ENCODE measurements around the gene EFHC1. TPM values are rescaled to one million over a fixed set of nuclear protein-coding genes. Genes with fewer than 3 reads are reported as not detected.

Gene EFHC1
- polyA plus RNA-seq, 1 donor from 2014 or later = 173 TPM

DNA sequence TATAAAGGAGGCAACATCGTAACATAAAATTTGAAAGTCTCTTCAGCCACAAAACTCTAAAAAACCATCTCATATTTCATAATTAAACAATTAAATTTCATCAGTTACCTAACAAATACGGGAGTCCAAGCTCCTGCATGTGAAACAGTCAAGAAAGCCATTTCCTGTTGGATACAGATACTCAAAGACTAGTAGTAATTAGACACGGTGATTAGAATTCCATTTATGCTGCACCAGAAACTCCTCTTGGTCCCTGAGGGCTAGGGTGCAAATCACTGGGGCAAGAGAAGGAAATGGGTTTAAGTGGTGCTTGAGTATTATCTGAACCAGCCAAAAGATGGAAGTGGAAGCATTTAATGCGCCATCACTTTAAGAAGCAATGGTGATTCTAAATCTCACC, 129.3 kb downstream of the EFHC1 start:
- H3F3A ChIP-seq (ENCODE audit: insufficient read depth, low read length, poor library complexity, severe bottlenecking) = no peaks in the 10 kb centered on the region
- no peak for TF ChIP-seq RAD21 (conservative IDR thresholded peaks at IDR 0.05)
- TF ChIP-seq, protein P1, sequence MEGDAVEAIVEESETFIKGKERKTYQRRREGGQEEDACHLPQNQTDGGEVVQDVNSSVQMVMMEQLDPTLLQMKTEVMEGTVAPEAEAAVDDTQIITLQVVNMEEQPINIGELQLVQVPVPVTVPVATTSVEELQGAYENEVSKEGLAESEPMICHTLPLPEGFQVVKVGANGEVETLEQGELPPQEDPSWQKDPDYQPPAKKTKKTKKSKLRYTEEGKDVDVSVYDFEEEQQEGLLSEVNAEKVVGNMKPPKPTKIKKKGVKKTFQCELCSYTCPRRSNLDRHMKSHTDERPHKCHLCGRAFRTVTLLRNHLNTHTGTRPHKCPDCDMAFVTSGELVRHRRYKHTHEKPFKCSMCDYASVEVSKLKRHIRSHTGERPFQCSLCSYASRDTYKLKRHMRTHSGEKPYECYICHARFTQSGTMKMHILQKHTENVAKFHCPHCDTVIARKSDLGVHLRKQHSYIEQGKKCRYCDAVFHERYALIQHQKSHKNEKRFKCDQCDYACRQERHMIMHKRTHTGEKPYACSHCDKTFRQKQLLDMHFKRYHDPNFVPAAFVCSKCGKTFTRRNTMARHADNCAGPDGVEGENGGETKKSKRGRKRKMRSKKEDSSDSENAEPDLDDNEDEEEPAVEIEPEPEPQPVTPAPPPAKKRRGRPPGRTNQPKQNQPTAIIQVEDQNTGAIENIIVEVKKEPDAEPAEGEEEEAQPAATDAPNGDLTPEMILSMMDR (IDR thresholded peaks at IDR 0.05; ENCODE audit: poor library complexity, severe bottlenecking) = no peak
- no peak for TF ChIP-seq REST (IDR thresholded peaks at IDR 0.05; ENCODE audit: borderline replicate concordance)
- TF ChIP-seq SMC3 (conservative IDR thresholded peaks at IDR 0.05; ENCODE audit: poor library complexity) = no peak
- H3K9me2 ChIP-seq (ENCODE audit: insufficient read depth, low read length) = no peaks in the 10 kb centered on the region
- H3K9me3 ChIP-seq (ENCODE audit: low read length) = no peaks in the 10 kb centered on the region
- no peak overlapping the region for H3K4me3 ChIP-seq (ENCODE audit: low read length)
- H3K27me3 ChIP-seq (ENCODE audit: insufficient read depth, low read depth, low read length) = no peaks in the 10 kb centered on the region
- H2AFZ ChIP-seq (ENCODE audit: low read depth, low read length) = no peak overlapping the region
- no peak overlapping the region for H3K9ac ChIP-seq (ENCODE audit: low read length)
- no peaks in the 10 kb centered on the region for H3K36me3 ChIP-seq (ENCODE audit: insufficient read depth, low read length)
- H4K20me1 ChIP-seq (ENCODE audit: insufficient read depth) = no peaks in the 10 kb centered on the region
- H3K27ac ChIP-seq (ENCODE audit: low read length) = no peak overlapping the region
- H3K79me2 ChIP-seq (replicated peaks; ENCODE audit: insufficient read depth, low read length) = no peaks in the 10 kb centered on the region
- no peak overlapping the region for H3K4me2 ChIP-seq (ENCODE audit: low read length)

GRCh38 chr6:52550014-52550575, 130.0 kb downstream of the EFHC1 start:
- H3K79me2 ChIP-seq (replicated peaks; ENCODE audit: insufficient read depth, low read length) = no peaks in the 10 kb centered on the region
- no peak overlapping the region for H3K4me2 ChIP-seq (ENCODE audit: low read length)
- H3K4me3 ChIP-seq (ENCODE audit: low read length) = no peak overlapping the region

DNA sequence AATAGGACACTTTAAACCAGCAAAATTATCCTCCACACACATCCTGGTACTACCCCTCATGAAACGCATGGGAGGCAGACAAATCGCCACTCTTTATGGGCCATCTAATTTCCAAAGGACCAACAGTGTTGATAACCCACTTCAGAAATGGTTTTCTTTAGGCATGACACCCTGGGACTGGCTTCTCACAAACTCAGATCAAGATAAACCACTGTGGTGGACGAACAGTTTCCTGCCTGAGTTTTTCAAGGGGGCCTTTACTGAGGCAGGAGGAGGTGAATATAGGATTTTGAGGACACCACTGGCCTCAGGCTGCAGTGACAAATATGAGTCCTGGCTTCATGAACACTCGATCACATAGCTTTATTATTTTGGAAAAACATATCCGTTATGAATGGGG, 130.7 kb downstream of the EFHC1 start:
- H4K20me1 ChIP-seq (ENCODE audit: insufficient read depth) = no peaks in the 10 kb centered on the region
- H3K27ac ChIP-seq (ENCODE audit: low read length) = no peak overlapping the region
- H3K9me2 ChIP-seq (ENCODE audit: insufficient read depth, low read length) = no peaks in the 10 kb centered on the region
- no peak overlapping the region for H2AFZ ChIP-seq (ENCODE audit: low read depth, low read length)
- H3K9ac ChIP-seq (ENCODE audit: low read length) = no peak overlapping the region
- no peaks in the 10 kb centered on the region for H3F3A ChIP-seq (ENCODE audit: insufficient read depth, low read length, poor library complexity, severe bottlenecking)
- no peak overlapping the region for H3K4me3 ChIP-seq (ENCODE audit: low read length)
- TF ChIP-seq RAD21 (conservative IDR thresholded peaks at IDR 0.05) (no peak), REST (IDR thresholded peaks at IDR 0.05; ENCODE audit: borderline replicate concordance) (no peak), EZH2 (IDR thresholded peaks at IDR 0.05; ENCODE audit: borderline replicate concordance, insufficient read depth, low read length, poor library complexity, severe bottlenecking) (no peak), POLR2AphosphoS5 (IDR thresholded peaks at IDR 0.05) (no peak), EP300 (conservative IDR thresholded peaks at IDR 0.05; ENCODE audit: poor library complexity, severe bottlenecking) (no peak), MXI1 (conservative IDR thresholded peaks at IDR 0.05; ENCODE audit: poor library complexity, severe bottlenecking) (no peak), SMC3 (conservative IDR thresholded peaks at IDR 0.05; ENCODE audit: poor library complexity) (no peak), TAF1 (IDR thresholded peaks at IDR 0.05; ENCODE audit: low read depth) (no peak)
- TF ChIP-seq, protein P1 (IDR thresholded peaks at IDR 0.05; ENCODE audit: poor library complexity, severe bottlenecking) = no peak
- H3K27me3 ChIP-seq (ENCODE audit: insufficient read depth, low read depth, low read length) = no peaks in the 10 kb centered on the region
- no peaks in the 10 kb centered on the region for H3K9me3 ChIP-seq (ENCODE audit: low read length)
- H3K4me2 ChIP-seq (ENCODE audit: low read length) = no peak overlapping the region
- H3K36me3 ChIP-seq (ENCODE audit: insufficient read depth, low read length) = no peaks in the 10 kb centered on the region
- no peaks in the 10 kb centered on the region for H3K79me2 ChIP-seq (replicated peaks; ENCODE audit: insufficient read depth, low read length)

More at GRCh38 chr6:52550014-52550575, 130.0 kb downstream of the EFHC1 start:
- no peak for TF ChIP-seq EP300 (conservative IDR thresholded peaks at IDR 0.05; ENCODE audit: poor library complexity, severe bottlenecking)
- Histone ChIP-seq H4K20me1 (ENCODE audit: insufficient read depth) (no peaks in the 10 kb centered on the region), H2AFZ (ENCODE audit: low read depth, low read length) (no peak overlapping the region), H3K9me2 (ENCODE audit: insufficient read depth, low read length) (no peaks in the 10 kb centered on the region), H3K9ac (ENCODE audit: low read length) (no peak overlapping the region), H3K9me3 (ENCODE audit: low read length) (no peaks in the 10 kb centered on the region), H3K27ac (ENCODE audit: low read length) (no peak overlapping the region), H3K27me3 (ENCODE audit: insufficient read depth, low read depth, low read length) (no peaks in the 10 kb centered on the region), H3K36me3 (ENCODE audit: insufficient read depth, low read length) (no peaks in the 10 kb centered on the region), H3F3A (ENCODE audit: insufficient read depth, low read length, poor library complexity, severe bottlenecking) (no peaks in the 10 kb centered on the region)

Data from neural cell (in vitro differentiated cells).